K562 (cell line): ENCODE measurements around the gene CD55. TPM values are rescaled to one million over a fixed set of nuclear protein-coding genes. Genes with fewer than 3 reads are reported as not detected.

ENCODE experiments used
- FOSL1 ChIP-seq: fragments of 200-800 bp; sonication (Bioruptor generic); conservative IDR thresholded peaks from 2 replicates; pipeline ENCODE4 v1.6.1; 2016; ENCODE audit warnings: missing genetic modification characterization, missing compliant biosample characterization
- FOXP1 ChIP-seq: sonication (generic); formaldehyde crosslinking; IDR thresholded peaks from 2 replicates; pipeline ENCODE4 v1.8.0; 2022; ENCODE audit warnings: mild to moderate bottlenecking, missing genetic modification reagents
- GABPA ChIP-seq: fragments of 200-800 bp; sonication (Bioruptor generic); conservative IDR thresholded peaks from 2 replicates; pipeline ENCODE4 v1.6.1; 2016; ENCODE audit warnings: low read depth, missing genetic modification characterization, missing compliant biosample characterization
- HDAC6 ChIP-seq: IDR thresholded peaks from 2 replicates; pipeline ENCODE4 v1.6.1; 2012; ENCODE audit warnings: low read depth, mild to moderate bottlenecking, control low read depth, inconsistent platforms, low read length, moderate library complexity
- PML ChIP-seq: IDR thresholded peaks from 2 replicates; pipeline ENCODE4 v1.6.1; 2012; ENCODE audit warnings: low read length, inconsistent platforms
- PRDM10 ChIP-seq: fragments of 450-650 bp; IDR thresholded peaks from 2 replicates; pipeline ENCODE4 v1.6.1; 2018; ENCODE audit not compliant: partially characterized antibody
- STAT6 ChIP-seq: sonication (generic); formaldehyde crosslinking; IDR thresholded peaks from 2 replicates; pipeline ENCODE4 v1.8.1; 2023; ENCODE audit warnings: mild to moderate bottlenecking, missing genetic modification reagents
- ZBTB8A ChIP-seq: fragments of 450-650 bp; IDR thresholded peaks from 2 replicates; pipeline ENCODE4 v1.6.1; 2018; ENCODE audit warnings: mild to moderate bottlenecking, moderate library complexity; ENCODE audit not compliant: partially characterized antibody
- ZC3H4 ChIP-seq: sonication (generic); formaldehyde crosslinking; IDR thresholded peaks from 2 replicates; pipeline ENCODE4 v1.9.0; 2021; ENCODE audit warnings: missing genetic modification reagents, borderline replicate concordance
- ZC3H8 ChIP-seq: fragments of 450-650 bp; IDR thresholded peaks from 2 replicates; pipeline ENCODE4 v1.6.1; 2017
- ZNF431 ChIP-seq: sonication (generic); formaldehyde crosslinking; IDR thresholded peaks from 2 replicates; pipeline ENCODE4 v1.8.0; 2022; ENCODE audit warnings: mild to moderate bottlenecking, missing genetic modification reagents
- ZNF668 ChIP-seq: fragments of 250-450 bp; sonication (Bioruptor Pico); IDR thresholded peaks from 2 replicates; pipeline ENCODE4 v1.8.0; 2022; ENCODE audit warnings: mild to moderate bottlenecking, inconsistent platforms
- polyA plus RNA-seq, 8 experiments: library from polyadenylated mRNA; depleted of rRNA in 4 of 8; stranded (reverse) in 5 of 8; unstranded in 3 of 8; fragments of >200 nt; fragmentation: Nextera tagmentation in 2 of 8; fragmentation: Illumina TruSeq in 1 of 8; extraction: Ambion mirVana in 2 of 8; extraction: Trizol in 1 of 8; gene quantifications; 2 replicates each; pipeline versions ENCODE4 v1.2.1 to v1.2.3, GENCODE V29; 2011 to 2014; ENCODE audit warnings: inconsistent platforms in 1 of 8, missing spikeins in 1 of 8
- total RNA-seq, 7 experiments: library from RNA; depleted of rRNA in 6 of 7; stranded (reverse); fragments of >200 nt in 6 of 7; fragmentation: Illumina TruSeq in 2 of 7; extraction: Trizol in 2 of 7; gene quantifications; 2 replicates each; pipeline versions ENCODE4 v1.2.1 to v1.2.3, GENCODE V29; 2011 to 2021; ENCODE audit warnings: low replicate concordance in 1 of 7
- TF ChIP-seq, protein P1 (sequence below), 3 experiments: fragments of 200-800 bp in 1 of 3; sonication (Bioruptor generic) in 1 of 3; sonication (generic) in 1 of 3; formaldehyde crosslinking in 1 of 3; IDR thresholded peaks; 2 replicates each; pipeline versions ENCODE4 v1.6.1 to v1.8.0; 2016 to 2022; ENCODE audit warnings: mild to moderate bottlenecking in 2 of 3, missing compliant biosample characterization in 2 of 3, missing genetic modification characterization in 2 of 3, missing genetic modification reagents in 1 of 3
- TF ChIP-seq, protein P2 (sequence below): sonication (generic); formaldehyde crosslinking; IDR thresholded peaks from 2 replicates; pipeline ENCODE4 v1.8.0; 2022; ENCODE audit warnings: mild to moderate bottlenecking, missing genetic modification reagents, borderline replicate concordance
- TF ChIP-seq, protein P3 (sequence below): fragments of 450-650 bp; formaldehyde crosslinking; conservative IDR thresholded peaks from 2 replicates; pipeline ENCODE4 v1.4.0; 2022; ENCODE audit warnings: mild to moderate bottlenecking, missing genetic modification characterization

Gene CD55
- total and polyA plus RNA-seq, 9 of the 15 experiments (the other 6 are each of a cell fraction or from before 2014, with no cell fraction given) = 17.7 to 150 (median 97.0) TPM

GRCh38 chr1:207316622-207317391 lies 4.7 kb upstream of the CD55 start (continued):
- TF ChIP-seq PRDM10 (peak; percentile 18), ZBTB8A (no peak), PML (0 out of 2 replicates have a peak, but pooled peaks have one; percentile 8), STAT6 (CRISPR knock-in tag) (0 out of 2 replicates have a peak, but pooled peaks have one; percentile 66), ZNF431 (CRISPR knock-in tag) (peak; percentile 74), GABPA (tag) (peak; percentile 7; the same call in 1 of the 2 replicates), ZC3H4 (CRISPR knock-in tag) (no peak), ZNF668 (CRISPR knock-in tag) (peak; percentile 76; the same call in 1 of the 2 replicates), HDAC6 (no peak), FOSL1 (0 out of 2 replicates have a peak, but pooled peaks have one; percentile 5), ZC3H8 (0 out of 2 replicates have a peak, but pooled peaks have one; percentile 20), FOXP1 (CRISPR knock-in tag) (no peak)
- TF ChIP-seq, protein P1, sequence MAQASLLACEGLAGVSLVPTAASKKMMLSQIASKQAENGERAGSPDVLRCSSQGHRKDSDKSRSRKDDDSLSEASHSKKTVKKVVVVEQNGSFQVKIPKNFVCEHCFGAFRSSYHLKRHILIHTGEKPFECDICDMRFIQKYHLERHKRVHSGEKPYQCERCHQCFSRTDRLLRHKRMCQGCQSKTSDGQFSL (CRISPR knock-in tag; IDR thresholded peaks at IDR 0.05) = no peak
- TF ChIP-seq, protein P1 (tag; IDR thresholded peaks at IDR 0.05) = no peak
- TF ChIP-seq, protein P2, sequence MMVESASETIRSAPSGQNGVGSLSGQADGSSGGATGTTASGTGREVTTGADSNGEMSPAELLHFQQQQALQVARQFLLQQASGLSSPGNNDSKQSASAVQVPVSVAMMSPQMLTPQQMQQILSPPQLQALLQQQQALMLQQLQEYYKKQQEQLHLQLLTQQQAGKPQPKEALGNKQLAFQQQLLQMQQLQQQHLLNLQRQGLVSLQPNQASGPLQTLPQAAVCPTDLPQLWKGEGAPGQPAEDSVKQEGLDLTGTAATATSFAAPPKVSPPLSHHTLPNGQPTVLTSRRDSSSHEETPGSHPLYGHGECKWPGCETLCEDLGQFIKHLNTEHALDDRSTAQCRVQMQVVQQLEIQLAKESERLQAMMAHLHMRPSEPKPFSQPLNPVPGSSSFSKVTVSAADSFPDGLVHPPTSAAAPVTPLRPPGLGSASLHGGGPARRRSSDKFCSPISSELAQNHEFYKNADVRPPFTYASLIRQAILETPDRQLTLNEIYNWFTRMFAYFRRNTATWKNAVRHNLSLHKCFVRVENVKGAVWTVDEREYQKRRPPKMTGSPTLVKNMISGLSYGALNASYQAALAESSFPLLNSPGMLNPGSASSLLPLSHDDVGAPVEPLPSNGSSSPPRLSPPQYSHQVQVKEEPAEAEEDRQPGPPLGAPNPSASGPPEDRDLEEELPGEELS (CRISPR knock-in tag) = no peak
- TF ChIP-seq, protein P3, sequence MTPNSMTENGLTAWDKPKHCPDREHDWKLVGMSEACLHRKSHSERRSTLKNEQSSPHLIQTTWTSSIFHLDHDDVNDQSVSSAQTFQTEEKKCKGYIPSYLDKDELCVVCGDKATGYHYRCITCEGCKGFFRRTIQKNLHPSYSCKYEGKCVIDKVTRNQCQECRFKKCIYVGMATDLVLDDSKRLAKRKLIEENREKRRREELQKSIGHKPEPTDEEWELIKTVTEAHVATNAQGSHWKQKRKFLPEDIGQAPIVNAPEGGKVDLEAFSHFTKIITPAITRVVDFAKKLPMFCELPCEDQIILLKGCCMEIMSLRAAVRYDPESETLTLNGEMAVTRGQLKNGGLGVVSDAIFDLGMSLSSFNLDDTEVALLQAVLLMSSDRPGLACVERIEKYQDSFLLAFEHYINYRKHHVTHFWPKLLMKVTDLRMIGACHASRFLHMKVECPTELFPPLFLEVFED (CRISPR knock-in tag) = peak; percentile 83; the same call in 1 of the 2 replicates
